ENCODE results near the gene ERGIC3.

ERGIC3 gene

GRCh38 chr20:35604449-35604747 lies 62.5 kb downstream of the ERGIC3 start:
- in situ Hi-C loops (cut with HindIII; ENCODE audit: low sequenced_read_pairs) = no loop called here
- TF ChIP-seq CTCF (IDR thresholded peaks at IDR 0.05; ENCODE audit: low read depth, low read length) = peak; percentile 50
- no peak overlapping the region for H3K4me3 ChIP-seq (ENCODE audit: low read depth, low read length)
- DNase-seq (ENCODE audit: low read depth, low spot score) = no peak

- TF ChIP-seq CTCF (IDR thresholded peaks at IDR 0.05; ENCODE audit: low read depth, low read length) = no peak
- DNase-seq (ENCODE audit: low read depth, low spot score) = no peak
- in situ Hi-C loops (cut with HindIII; ENCODE audit: low sequenced_read_pairs) = no loop called here
- H3K4me3 ChIP-seq (ENCODE audit: low read depth, low read length) = no peak overlapping the region
These were observed 64.2 kb downstream of the ERGIC3 start for GRCh38 chr20:35606127-35606526.
